Liver (tissue), 9 donors: ENCODE measurements around the gene NLRC5. TPM values are rescaled to one million over a fixed set of nuclear protein-coding genes. Genes with fewer than 3 reads are reported as not detected.

Experiments used
- DNase-seq: peaks from one replicate; pipeline ENCODE4 v3.0.0-alpha.2; 2017; ENCODE audit warnings: low spot score
- H3K27ac ChIP-seq, 2 donors: one replicate each; pipeline ENCODE4 v1.7.0; 2013; ENCODE audit warnings: inconsistent platforms in 2 of 2, low read length in 2 of 2, control low read depth in 1 of 2, low read depth in 1 of 2, mild to moderate bottlenecking in 1 of 2
- H3K27me3 ChIP-seq, 4 donors: one replicate each; pipeline versions ENCODE4 v1.6.1 to v1.7.0; 2013; ENCODE audit warnings: low read length in 3 of 4, inconsistent platforms in 1 of 4, mild to moderate bottlenecking in 1 of 4, moderate library complexity in 1 of 4; ENCODE audit not compliant: control insufficient read depth in 4 of 4, insufficient read depth in 4 of 4
- H3K36me3 ChIP-seq, 4 donors: one replicate each; pipeline versions ENCODE4 v1.6.1 to v1.7.0; 2013; ENCODE audit warnings: low read length in 3 of 4, mild to moderate bottlenecking in 3 of 4, low read depth in 1 of 4, moderate library complexity in 1 of 4; ENCODE audit not compliant: control insufficient read depth in 4 of 4, insufficient read depth in 3 of 4
- H3K4me1 ChIP-seq, 4 donors: one replicate each; pipeline versions ENCODE4 v1.6.1 to v1.7.0; 2013; ENCODE audit warnings: low read length in 3 of 4, mild to moderate bottlenecking in 3 of 4, moderate library complexity in 1 of 4; ENCODE audit not compliant: control insufficient read depth in 4 of 4, insufficient read depth in 4 of 4
- H3K4me3 ChIP-seq, 3 donors: one replicate each; pipeline versions ENCODE4 v1.6.1 to v1.7.0; 2013; ENCODE audit warnings: low read length in 3 of 3, control low read depth in 1 of 3, low read depth in 1 of 3, mild to moderate bottlenecking in 1 of 3
- H3K9ac ChIP-seq, 2 donors: one replicate each; pipeline ENCODE4 v1.7.0; 2013; ENCODE audit warnings: low read length in 2 of 2, mild to moderate bottlenecking in 2 of 2, moderate library complexity in 2 of 2, control low read depth in 1 of 2, low read depth in 1 of 2
- H3K9me3 ChIP-seq, 4 donors: one replicate each; pipeline versions ENCODE4 v1.6.1 to v1.7.0; 2013; ENCODE audit warnings: low read length in 3 of 4; ENCODE audit not compliant: control insufficient read depth in 4 of 4
- EGR1 ChIP-seq, 2 donors: IDR thresholded peaks; 2 replicates each; pipeline ENCODE4 v1.6.1; 2016 to 2018; ENCODE audit warnings: antibody characterized with exemption in 2 of 2, low read depth in 2 of 2
- GABPA ChIP-seq, 2 donors: IDR thresholded peaks in 1 of 2; conservative IDR thresholded peaks in 1 of 2; 2 replicates each; pipeline ENCODE4 v1.6.1; 2016; ENCODE audit warnings: antibody characterized with exemption in 2 of 2, mild to moderate bottlenecking in 1 of 2, moderate library complexity in 1 of 2
- HNF4A ChIP-seq, 2 donors: conservative IDR thresholded peaks; 2 replicates each; pipeline ENCODE4 v1.6.1; 2016; ENCODE audit warnings: antibody characterized with exemption in 2 of 2, mild to moderate bottlenecking in 2 of 2
- HNF4G ChIP-seq: IDR thresholded peaks from 2 replicates; pipeline ENCODE4 v1.6.1; 2016; ENCODE audit warnings: antibody characterized with exemption
- JUND ChIP-seq, 2 donors: IDR thresholded peaks; 2 replicates each; pipeline ENCODE4 v1.6.1; 2016; ENCODE audit warnings: antibody characterized with exemption in 2 of 2
- NR2F2 ChIP-seq: IDR thresholded peaks from 2 replicates; pipeline ENCODE4 v1.6.1; 2016; ENCODE audit warnings: antibody characterized with exemption
- RXRA ChIP-seq, 2 donors: IDR thresholded peaks; 2 replicates each; pipeline ENCODE4 v1.6.1; 2017 to 2018; ENCODE audit warnings: antibody characterized with exemption in 2 of 2, mild to moderate bottlenecking in 1 of 2
- SP1 ChIP-seq: IDR thresholded peaks from 2 replicates; pipeline ENCODE4 v1.6.1; 2018; ENCODE audit warnings: antibody characterized with exemption, mild to moderate bottlenecking
- TAF1 ChIP-seq: conservative IDR thresholded peaks from 2 replicates; pipeline ENCODE4 v1.6.1; 2016; ENCODE audit warnings: antibody characterized with exemption, mild to moderate bottlenecking
- WGBS: extraction: QIAGEN DNeasy Blood & Tissue Kit; methylation state at CpG from one replicate; pipeline ENCODE4 v1.1.7; 2013; 5-methylcytosine and 5-hydroxymethylcytosine counted together
- polyA plus RNA-seq, 2 donors: library from polyadenylated mRNA; stranded (reverse) in 1 of 2; unstranded in 1 of 2; fragments of 200-250 nt in 1 of 2; fragments of >200 nt in 1 of 2; fragmentation: Nextera tagmentation in 1 of 2; extraction: Ambion mirVana in 1 of 2; gene quantifications; one replicate each; pipeline versions ENCODE4 v1.2.1 to v1.2.3, GENCODE V29; 2013 to 2015
- total RNA-seq, 2 donors: library from RNA; depleted of rRNA; stranded (reverse); fragments of >200 nt; gene quantifications; one replicate each; pipeline ENCODE4 v1.2.3, GENCODE V29; 2014
- TF ChIP-seq, protein P1 (sequence below): IDR thresholded peaks from 2 replicates; pipeline ENCODE4 v1.6.1; 2016; ENCODE audit warnings: antibody characterized with exemption
- TF ChIP-seq, protein P2 (sequence below): IDR thresholded peaks from 2 replicates; pipeline ENCODE4 v1.6.1; 2016; ENCODE audit warnings: antibody characterized with exemption
- TF ChIP-seq, protein P3 (sequence below): IDR thresholded peaks from 2 replicates; pipeline ENCODE4 v1.6.1; 2016; ENCODE audit warnings: antibody characterized with exemption, mild to moderate bottlenecking
- TF ChIP-seq, protein P4 (sequence below): fragments of 150-350 bp; IDR thresholded peaks from 2 replicates; pipeline ENCODE4 v1.5.1; 2017; ENCODE audit warnings: improper control_type of control experiment, low read depth, low read length; ENCODE audit not compliant: missing input control
- TF ChIP-seq, protein P5 (sequence below): IDR thresholded peaks from 2 replicates; pipeline ENCODE4 v1.6.1; 2016; ENCODE audit warnings: antibody characterized with exemption
- donor health status: healthy.
- donor health status: healthy.
- donor health status: healthy.
- donor health status: healthy.
- donor health status: healthy.

Gene NLRC5
- total and polyA plus RNA-seq, 4 donors = 4.7 to 23.3 (median 8.8) TPM

DNA sequence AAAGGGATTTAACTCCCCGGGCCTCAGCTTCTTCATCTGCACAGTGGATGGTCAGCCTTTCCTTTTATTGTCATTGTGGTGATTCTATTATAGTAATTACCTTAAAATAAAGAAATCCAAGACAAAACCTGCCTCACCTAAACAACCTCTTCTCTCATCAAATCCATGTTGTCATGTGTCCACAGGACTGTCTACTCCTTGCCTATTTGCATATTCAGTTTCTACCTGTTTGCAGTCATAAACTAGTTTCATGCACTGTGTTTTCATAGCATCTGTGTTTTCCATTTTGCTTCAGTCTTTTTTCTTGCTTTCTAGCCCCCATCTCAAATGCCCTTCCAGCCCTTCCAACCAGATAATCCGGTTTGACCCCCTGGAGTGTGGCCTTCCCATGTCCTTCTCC, 58.7 kb downstream of the NLRC5 start:
- Histone ChIP-seq H3K27ac (no peak overlapping the region), H3K4me1 (no peaks in the 10 kb centered on the region), H3K9ac (no peak overlapping the region), H3K27me3 (no peaks in the 10 kb centered on the region), H3K36me3 (peaks cover 4 to 13% (median 7%) of the 10 kb centered on the region in 4 donors), H3K9me3 (no peaks in the 10 kb centered on the region), H3K4me3 (no peak overlapping the region)
- WGBS = 93% methylated on average over 2 of the region's 2 CpGs
- DNase-seq = no peak
- TF ChIP-seq SP1 (no peak), HNF4G (no peak), TAF1 (no peak), JUND (IDR thresholded peaks at IDR 0.05) (no peak)
- TF ChIP-seq, protein P1, sequence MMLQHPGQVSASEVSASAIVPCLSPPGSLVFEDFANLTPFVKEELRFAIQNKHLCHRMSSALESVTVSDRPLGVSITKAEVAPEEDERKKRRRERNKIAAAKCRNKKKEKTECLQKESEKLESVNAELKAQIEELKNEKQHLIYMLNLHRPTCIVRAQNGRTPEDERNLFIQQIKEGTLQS = no peak
- TF ChIP-seq, protein P2, sequence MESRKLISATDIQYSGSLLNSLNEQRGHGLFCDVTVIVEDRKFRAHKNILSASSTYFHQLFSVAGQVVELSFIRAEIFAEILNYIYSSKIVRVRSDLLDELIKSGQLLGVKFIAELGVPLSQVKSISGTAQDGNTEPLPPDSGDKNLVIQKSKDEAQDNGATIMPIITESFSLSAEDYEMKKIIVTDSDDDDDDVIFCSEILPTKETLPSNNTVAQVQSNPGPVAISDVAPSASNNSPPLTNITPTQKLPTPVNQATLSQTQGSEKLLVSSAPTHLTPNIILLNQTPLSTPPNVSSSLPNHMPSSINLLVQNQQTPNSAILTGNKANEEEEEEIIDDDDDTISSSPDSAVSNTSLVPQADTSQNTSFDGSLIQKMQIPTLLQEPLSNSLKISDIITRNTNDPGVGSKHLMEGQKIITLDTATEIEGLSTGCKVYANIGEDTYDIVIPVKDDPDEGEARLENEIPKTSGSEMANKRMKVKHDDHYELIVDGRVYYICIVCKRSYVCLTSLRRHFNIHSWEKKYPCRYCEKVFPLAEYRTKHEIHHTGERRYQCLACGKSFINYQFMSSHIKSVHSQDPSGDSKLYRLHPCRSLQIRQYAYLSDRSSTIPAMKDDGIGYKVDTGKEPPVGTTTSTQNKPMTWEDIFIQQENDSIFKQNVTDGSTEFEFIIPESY = no peak

DNA sequence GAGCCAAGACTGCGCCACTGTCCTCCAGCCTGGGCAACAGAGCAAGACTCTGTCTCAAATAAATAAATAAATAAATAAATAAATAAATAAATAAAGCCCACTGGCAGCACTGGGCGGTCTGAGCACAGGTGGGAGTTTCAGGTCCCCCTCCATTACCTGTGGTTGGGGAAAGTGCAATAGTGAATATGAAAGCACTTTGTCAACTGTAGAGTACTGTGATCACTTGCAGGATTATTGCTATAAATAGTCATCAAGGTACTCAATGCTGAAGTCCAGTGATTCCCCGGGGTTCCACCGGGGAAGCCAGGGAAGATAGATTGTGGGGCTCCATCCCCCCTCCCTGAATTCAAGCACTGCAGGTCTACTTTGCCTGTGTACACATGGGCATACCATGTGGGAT, 60.3 kb downstream of the NLRC5 start:
- H3K4me1 ChIP-seq = no peaks in the 10 kb centered on the region
- no peak overlapping the region for H3K27ac ChIP-seq
- no peak overlapping the region for H3K4me3 ChIP-seq
- TF ChIP-seq TAF1 = no peak
- TF ChIP-seq, protein P1 = no peak
- whole genome bisulfite sequencing = 93% methylated on average over 4 of the region's 4 CpGs
- H3K27me3 ChIP-seq = no peaks in the 10 kb centered on the region
- H3K9ac ChIP-seq = no peak overlapping the region
- H3K36me3 ChIP-seq = peaks cover 2 to 15% (median 8%) of the 10 kb centered on the region in 4 donors
- no peaks in the 10 kb centered on the region for H3K9me3 ChIP-seq
- no peak for DNase-seq

DNA sequence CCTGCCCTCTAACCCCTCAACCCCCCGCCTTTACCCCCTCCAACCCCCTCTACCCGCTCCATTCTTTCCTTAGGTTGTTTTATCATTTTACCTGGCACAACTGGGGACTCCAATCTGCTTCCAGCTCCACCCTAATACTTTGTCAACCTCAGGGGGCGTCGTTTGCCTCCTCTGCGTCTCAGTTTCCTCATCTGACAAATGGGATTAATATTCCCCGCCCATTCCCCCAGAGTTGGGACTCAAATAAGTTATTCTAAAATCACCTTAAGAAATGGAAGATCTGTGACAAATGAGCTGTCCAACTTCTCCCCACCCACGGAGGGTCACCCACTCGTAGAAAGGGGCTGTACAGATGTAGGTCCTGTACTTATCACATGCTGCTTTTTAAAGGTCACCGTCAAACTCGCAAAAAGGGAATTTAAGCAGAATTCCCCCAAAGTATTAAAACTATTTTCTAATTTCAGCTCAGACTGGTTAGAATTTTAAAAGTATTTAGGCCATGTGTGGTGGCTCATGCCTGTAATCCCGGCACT, 62.4 kb downstream of the NLRC5 start:
- no peak overlapping the region for H3K9ac ChIP-seq
- no peak overlapping the region for H3K27ac ChIP-seq
- TF ChIP-seq, protein P3, sequence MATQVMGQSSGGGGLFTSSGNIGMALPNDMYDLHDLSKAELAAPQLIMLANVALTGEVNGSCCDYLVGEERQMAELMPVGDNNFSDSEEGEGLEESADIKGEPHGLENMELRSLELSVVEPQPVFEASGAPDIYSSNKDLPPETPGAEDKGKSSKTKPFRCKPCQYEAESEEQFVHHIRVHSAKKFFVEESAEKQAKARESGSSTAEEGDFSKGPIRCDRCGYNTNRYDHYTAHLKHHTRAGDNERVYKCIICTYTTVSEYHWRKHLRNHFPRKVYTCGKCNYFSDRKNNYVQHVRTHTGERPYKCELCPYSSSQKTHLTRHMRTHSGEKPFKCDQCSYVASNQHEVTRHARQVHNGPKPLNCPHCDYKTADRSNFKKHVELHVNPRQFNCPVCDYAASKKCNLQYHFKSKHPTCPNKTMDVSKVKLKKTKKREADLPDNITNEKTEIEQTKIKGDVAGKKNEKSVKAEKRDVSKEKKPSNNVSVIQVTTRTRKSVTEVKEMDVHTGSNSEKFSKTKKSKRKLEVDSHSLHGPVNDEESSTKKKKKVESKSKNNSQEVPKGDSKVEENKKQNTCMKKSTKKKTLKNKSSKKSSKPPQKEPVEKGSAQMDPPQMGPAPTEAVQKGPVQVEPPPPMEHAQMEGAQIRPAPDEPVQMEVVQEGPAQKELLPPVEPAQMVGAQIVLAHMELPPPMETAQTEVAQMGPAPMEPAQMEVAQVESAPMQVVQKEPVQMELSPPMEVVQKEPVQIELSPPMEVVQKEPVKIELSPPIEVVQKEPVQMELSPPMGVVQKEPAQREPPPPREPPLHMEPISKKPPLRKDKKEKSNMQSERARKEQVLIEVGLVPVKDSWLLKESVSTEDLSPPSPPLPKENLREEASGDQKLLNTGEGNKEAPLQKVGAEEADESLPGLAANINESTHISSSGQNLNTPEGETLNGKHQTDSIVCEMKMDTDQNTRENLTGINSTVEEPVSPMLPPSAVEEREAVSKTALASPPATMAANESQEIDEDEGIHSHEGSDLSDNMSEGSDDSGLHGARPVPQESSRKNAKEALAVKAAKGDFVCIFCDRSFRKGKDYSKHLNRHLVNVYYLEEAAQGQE = no peak
- no peak for TF ChIP-seq HNF4A (conservative IDR thresholded peaks at IDR 0.05)
- TF ChIP-seq TAF1 = no peak
- TF ChIP-seq, protein P4, sequence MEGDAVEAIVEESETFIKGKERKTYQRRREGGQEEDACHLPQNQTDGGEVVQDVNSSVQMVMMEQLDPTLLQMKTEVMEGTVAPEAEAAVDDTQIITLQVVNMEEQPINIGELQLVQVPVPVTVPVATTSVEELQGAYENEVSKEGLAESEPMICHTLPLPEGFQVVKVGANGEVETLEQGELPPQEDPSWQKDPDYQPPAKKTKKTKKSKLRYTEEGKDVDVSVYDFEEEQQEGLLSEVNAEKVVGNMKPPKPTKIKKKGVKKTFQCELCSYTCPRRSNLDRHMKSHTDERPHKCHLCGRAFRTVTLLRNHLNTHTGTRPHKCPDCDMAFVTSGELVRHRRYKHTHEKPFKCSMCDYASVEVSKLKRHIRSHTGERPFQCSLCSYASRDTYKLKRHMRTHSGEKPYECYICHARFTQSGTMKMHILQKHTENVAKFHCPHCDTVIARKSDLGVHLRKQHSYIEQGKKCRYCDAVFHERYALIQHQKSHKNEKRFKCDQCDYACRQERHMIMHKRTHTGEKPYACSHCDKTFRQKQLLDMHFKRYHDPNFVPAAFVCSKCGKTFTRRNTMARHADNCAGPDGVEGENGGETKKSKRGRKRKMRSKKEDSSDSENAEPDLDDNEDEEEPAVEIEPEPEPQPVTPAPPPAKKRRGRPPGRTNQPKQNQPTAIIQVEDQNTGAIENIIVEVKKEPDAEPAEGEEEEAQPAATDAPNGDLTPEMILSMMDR = no peak
- TF ChIP-seq JUND (IDR thresholded peaks at IDR 0.05) = no peak
- TF ChIP-seq, protein P5, sequence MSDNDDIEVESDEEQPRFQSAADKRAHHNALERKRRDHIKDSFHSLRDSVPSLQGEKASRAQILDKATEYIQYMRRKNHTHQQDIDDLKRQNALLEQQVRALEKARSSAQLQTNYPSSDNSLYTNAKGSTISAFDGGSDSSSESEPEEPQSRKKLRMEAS = no peak
- TF ChIP-seq EGR1 (IDR thresholded peaks at IDR 0.05; ENCODE audit: low read depth in 2 of 2) = no peak
- no peak for TF ChIP-seq RXRA (IDR thresholded peaks at IDR 0.05)
- TF ChIP-seq, protein P1 = no peak
- TF ChIP-seq NR2F2 = no peak
- no peak for TF ChIP-seq GABPA (IDR thresholded peaks at IDR 0.05 in 1 of 2, conservative IDR thresholded peaks at IDR 0.05 in 1 of 2)
- H3K36me3 ChIP-seq = peaks cover 5 to 16% (median 8%) of the 10 kb centered on the region in 4 donors
- no peaks in the 10 kb centered on the region for H3K9me3 ChIP-seq
- no peaks in the 10 kb centered on the region for H3K27me3 ChIP-seq
- H3K4me1 ChIP-seq = no peaks in the 10 kb centered on the region
- 92% methylated on average over 11 of the region's 11 CpGs for WGBS
- no peak overlapping the region for H3K4me3 ChIP-seq
- DNase-seq = no peak
